ENCODE data around the gene TMEM271.
"Not testable (repeated sequence)": the region's sequence is repeated elsewhere in the genome, so short reads cannot be mapped to it uniquely, and the experiment has no call there.

Gene TMEM271

DNA sequence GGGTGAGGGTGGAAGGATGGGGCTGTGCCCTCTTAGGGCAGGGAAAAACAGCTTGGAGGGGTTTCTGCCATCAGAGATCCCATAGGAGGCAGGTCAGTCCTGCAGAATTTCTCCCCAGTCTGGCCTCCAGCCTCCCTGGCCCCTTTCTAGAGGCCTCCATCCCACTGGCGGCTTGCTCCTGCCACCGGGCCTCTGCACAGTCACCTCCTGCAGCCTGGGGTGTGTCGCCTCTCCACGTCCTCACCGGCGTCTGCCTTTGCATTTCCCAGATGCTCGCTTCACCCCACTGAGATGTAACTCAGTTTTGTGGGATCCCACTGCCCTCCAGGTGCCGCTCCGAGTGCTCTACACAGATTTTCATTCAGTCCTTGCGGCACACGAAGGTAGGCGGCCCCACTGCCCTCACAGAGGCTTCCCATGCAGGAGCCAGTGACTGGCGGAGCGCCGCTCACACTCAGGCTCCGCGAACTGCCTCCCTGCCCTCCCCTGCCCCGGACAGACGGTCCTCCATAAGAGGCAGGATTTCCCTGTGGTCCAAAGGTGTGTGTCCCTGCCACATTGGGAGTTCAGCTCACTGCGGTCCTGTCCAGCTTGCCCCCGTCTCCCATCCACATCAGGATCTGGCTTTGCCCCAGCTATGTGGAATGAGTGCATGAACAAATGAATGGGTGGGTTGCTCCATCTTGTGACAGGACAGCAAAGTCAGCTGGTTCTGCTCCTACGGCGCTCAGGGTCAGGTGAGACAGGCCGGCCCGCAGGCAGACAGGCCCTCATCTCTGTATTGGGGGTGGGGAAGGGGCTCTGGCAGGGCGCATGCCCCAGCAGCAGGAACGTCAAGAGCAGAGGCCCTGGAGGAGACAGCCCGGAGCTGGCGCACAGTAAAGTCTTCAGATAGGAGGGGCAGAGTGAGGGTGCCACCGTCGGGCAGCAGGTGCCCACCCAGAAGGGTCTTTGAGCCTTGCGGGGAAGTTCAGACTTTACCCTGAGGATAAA, 2.7 kb upstream of the TMEM271 start:
- no peak for DNase-seq

DNA sequence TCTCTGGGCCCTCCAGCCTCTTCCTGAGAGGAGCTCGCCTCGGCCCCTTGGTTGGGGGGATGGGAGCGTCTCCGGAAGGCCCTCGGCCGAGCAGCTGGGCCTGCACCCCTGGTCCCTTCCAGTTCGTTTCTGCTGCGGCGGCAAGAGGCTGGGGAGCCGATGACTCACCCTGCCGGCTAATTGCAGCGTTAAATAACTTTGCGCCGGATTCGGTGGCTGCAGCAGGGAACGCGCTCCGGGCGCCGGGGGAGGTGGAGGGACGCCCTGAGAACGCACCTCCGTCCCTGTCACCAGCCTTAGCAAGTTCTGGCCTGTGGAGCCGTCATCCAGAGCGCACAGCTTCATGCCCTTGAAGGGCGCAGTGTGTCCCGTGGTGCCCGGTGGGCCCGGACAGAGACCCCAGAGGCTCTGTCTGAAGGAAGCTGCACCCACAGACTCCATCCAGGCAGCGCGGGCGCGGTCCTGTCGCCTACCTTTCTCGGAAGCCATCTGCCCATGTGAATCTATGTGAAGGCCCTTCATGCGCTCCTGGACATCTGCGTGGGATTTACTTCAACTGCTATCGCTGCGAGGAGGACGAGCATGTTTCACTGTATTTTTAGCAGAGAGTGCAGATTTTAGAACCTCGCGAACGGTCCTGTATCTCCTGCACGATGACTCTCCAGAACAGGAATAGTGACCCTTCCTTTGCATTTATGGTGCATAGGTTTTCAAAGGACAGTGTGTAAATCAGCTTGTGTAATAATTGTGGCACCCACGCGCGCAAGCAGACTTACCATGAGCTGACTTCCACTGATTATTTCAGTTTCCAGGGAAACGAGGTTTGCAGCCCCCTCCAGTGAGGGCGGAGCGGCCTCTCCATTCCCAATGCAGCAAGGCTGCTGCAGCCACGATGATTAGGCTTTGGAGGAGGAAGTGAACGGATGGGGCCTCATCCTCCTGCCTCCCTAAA, 1.7 kb upstream of the TMEM271 start:
- peak; percentile 90 for DNase-seq

DNA sequence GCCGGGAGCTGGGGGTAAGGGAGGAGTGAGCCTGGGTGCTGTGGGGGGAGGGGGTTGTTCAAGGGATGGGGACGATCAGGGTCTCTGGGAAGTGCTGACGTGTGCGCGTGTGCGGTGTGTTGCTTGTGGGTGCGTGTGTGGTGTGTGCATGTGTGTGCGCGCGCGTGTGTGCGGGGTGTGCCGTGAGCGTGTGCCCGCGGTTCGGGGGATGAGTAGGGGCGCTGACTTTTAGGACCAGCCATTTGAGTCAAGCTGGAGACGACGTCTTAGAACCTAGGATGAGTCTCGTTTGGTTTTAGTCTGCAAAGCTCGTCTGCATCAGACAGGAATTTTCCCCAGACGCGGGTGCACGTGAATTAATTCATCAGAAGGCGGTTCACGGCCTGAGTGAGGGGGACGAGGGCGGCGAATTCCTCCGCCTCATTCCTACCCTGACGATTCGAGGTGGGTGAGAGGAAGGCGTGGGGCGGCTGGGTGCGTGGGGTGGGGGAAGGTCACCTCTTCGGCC, 950 bp upstream of the TMEM271 start:
- peak; percentile 88 for DNase-seq

DNA sequence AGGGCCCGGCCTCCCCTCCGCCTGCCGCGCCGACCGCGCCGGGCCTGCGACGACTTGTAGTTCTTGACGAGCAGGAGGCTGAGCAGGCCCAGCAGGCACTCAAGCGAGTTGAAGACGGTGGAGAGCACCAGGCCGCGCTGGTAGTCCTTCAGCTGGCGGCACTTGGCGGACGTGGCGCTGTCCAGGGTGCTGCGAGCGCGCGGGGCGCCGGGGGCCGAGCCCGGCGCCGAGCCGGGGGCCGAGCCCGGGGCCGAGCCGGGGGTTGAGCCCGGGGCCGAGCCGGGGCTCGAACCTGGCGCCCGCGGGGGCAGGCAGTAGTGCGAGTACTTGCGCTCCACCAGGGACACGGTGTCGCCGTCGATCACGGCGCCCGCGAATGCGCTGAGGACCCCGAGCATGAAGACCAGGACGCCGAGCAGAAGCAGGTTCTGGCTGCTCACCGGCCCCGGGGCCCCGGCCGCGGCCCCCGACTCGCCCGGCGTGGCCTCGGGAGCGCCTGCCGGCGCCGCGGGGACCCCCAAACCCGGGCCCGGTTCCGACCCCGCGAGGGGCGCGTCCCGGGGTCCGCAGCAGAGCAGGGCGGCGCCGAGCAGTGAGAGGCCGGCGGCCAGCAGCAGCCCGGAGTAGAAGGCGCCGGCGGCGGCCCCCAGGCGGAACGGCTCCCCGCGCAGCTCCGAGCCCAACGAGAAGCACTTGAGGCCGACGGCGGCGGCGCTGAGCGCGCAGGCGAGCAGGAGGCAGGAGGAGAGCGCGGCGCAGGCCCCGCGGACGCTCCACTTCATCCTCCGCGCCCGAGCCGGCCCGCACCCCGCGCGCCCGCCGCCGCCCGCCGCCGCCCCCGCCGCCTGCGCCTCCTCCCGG, 584 bp downstream of the TMEM271 start:
- peak; percentile 86 for DNase-seq

DNA sequence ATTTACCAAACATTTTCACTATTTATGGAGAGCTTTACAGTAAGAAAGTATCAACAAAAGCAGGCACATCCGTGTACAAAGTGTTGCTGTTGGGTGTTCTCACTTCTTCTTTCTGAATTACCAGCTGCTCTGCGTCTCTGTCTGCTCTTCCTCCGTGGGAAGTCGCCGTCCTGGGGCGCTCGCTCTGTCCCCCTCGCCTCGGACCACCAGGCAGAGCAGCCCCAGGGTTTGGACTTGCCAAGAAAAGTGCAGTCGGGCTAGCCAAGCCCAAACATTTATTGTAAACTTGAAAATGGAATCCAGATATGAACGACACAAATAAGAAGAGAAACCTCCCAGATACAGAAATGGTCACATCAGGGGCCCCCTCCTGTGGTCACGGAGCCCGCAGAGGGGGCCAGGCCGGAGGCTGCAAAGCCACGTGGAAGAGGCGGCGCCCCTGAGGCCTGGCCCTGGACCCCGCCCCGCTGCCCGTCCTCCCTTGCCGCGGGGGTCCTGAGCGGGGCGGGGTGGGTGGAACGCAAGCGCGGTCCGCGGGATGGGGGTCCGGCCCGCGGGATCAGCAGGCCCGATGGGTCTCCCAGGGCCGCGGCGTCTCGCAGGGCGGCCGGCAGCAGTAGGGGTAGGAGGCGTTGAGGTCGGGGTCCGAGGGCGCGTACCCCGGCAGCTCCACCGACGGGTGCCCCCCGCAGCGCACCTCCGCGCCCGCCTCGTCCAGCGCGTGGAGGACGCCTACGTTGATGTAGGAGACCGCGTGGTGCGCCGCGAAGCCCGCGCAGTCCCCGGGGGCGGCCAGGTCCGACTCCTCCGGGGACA, 1.5 kb downstream of the TMEM271 start:
- DNase-seq, result no peak

DNA sequence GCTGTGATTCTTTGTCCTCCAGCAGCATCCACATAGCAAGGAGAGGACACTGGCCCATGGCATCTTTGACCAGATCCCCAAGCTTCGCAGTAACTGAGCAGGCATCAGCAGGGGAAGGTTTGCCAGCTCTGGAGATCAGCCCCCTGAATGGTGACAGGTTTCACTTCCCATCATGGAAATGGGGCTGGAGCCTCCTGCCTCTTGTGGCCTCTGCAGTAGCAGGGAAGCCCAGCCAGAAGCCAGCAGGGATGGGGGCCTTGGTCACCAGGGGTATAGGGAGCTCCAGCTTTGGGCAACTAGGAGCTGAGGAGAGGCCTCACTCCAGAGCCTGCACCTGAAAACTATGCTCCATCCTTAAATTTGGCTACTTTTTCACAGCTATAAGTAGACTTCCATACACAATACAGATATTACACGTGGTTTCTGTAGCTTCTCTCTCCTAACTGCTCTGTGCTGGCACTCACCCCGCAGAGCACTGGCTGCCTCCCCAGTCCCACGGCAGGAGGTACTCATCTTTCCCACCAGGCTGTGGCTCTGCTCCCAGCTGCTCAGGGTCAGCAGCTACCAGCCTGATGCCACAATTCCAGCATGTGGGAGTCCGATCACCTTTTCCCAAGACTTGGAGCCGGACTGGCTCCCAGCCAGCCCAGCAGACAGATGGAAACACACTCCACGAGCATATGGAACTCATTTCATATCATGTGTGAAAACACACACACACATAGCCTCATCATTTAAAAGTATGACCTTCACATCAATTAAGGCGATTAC, 2.8 kb downstream of the TMEM271 start:
- DNase-seq, result no peak

DNA sequence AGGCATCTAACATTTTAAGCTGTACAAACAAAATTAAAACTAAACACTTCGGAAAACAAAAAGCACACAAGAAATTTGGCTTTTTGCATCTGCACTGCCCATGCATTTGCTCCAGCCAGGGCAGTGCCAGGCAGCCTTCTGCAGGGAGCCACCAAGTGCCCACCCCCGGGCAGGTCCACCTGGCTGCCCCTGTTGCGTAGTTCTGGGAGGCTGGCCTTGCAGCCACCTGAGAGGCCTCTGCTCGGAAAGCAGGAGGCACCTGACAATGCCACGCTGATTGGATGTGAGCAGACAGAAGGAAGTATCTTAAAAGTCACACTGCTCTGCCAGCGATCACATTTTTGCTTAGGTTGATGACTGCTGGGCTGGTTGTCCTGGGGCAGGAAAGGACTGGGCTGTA, 3.5 kb downstream of the TMEM271 start:
- DNase-seq, result no peak

DNA sequence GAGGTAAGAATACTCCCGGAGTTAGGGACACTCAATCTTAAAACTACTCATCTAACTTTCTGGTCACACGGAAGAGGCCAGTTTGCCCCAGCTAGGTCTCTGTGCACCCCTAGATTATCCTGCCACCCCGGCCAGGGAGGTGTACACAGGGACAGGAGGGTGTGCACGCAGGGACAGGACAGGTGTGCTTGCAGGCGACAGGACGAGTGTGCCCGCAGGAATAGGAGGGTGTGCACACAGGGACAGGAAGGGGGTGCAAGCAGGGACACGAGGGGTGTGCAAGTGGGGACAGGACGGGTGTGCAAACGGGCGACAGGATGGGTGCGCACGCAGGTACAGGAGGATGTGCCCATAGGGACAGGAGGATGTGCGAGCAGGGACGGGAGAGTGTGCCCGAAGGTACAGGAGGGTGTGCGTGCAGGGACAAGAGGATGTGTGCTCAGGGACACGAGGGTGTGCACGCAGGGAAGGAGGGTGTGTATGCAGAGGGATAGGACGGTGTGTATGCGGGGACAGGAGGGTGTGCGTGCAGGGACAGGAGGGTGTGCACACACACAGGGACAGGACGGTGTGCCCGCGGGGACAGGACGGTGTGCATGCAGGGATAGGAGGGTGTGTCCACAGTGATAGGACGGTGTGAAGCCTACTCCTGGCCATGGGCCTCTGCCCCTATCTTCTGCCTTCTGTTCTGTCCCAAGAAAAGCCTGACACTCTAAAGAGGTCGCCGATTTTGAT, 4.1 kb downstream of the TMEM271 start:
- no peak for DNase-seq

DNA sequence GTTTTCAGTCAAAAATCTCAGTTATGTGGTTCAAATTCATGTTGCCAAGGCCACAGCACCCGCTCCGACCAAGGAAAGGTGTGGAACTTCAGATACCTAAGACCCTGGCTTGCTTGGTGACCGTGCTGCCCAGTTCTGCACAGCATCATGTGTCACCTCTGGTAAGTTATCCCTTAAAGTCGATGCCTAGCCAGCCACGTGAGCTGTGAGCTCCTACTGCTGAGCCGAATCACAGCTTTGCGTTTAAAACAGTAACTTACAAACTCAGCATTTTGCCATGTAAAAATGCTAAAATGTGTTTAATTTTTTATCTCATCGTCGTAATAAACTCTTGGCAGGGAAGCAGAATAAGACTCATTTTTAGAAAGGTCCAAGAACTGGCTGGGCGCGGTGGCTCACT, 5.3 kb downstream of the TMEM271 start:
- DNase-seq, result no peak

DNA sequence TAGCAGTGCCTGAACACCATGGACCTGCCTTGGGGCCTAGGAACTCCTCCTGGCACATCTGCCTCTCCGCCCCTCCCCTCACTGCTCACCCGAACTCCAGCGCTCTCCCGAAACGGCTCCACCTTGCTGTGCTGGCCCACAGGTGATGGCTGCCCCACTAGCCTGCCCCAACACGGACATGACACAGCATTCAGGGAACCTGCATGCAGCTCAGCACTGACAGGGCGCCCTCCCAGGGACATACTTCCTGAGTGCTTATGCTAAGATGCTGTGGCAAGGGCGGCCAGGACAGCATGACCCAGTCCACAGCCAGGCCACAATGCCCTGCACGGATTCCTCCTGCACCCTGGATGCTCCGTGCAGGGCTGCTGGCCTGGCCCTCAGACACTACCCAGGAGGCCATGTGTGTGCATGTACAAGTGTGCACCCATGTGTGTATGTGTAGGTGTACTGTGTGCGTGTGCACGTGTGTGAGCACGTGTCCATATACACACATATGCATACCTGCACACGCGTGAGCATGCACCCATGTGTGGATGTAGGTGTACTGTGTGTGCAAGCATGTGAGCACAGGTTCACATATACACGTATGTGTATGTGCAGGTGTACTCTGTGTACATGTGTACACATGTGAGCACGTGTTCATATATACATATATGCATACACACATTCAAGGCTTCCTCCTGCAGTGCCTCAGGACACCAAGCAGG, 6.0 kb downstream of the TMEM271 start:
- no peak for DNase-seq

DNA sequence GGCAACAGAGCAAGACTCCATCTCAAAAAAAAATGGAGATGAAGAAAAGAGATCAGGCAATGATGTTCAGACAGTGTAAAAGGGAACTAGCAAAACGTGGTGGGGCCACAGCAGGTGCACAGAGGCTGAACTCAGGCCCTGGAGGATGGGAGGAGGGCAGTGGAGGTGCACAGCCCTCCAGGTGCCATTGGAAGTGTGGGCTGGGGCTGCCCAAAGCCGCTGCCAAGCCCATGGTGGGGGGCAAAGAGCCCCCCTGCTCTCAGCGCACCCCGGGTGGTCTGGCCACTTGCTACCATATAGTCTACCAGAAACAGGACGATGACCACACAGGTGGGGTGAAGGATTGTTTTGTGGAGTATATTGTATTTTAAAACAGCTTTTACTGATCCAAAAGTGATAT, 7.1 kb downstream of the TMEM271 start:
- no peak for DNase-seq

DNA sequence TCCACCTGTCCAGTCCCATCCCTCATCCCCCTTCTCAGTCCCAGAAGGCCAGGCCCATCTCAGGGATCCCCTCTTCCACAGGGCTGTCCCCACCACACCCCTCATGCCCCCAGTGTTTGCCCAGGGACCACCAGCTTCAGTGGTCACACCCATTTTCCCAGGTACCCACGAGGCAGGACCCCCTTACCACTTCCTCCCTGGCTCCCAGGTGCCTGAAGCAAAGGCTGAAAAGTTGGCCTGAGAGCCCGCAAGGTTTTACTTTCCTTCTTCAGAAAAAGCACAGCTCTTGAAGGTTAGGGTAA, 7.8 kb downstream of the TMEM271 start:
- DNase-seq, result no peak

DNA sequence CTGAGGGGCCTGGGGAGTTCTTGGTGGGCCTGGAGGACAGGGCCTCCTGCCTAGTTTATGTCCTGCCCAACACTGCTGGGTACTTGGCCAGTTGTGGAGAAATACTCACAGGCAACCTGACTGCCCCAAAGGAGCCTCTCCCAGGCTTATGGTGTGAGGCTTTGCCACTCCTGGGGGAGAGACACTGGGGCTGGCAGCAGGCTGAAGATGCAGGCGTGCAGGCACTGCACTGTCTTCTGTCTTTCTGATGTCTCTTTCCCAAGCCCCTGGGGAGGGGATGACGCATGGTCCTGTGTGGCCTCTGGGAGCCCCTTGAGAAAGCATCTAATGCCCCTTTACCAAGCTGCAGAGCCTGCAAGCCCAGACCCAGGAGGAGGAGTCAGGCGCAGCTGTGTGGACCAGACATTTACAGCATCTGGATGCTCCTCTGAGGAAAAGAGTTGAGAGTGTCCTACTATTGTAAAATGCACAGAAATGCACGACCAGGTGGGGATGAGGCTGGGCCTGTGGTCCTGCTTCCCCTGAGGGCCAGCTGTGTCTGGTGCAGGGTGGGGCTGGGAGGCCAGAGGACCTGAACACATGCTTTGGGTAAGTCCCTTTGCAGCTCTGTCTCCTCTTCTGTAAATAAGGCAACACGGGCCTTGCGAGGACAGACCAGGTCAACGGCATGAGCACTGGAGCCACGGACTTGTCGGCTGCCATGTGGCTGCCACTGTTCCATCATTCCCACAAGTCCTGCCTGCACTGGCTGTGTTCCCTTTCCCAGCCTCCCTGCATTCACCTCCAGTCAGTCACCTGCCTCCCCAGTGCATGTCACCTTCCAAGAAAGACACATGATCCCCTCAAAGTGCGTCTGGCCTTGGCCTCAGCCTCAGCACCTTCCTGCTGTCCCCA, 8.4 kb downstream of the TMEM271 start:
- no peak for DNase-seq

DNA sequence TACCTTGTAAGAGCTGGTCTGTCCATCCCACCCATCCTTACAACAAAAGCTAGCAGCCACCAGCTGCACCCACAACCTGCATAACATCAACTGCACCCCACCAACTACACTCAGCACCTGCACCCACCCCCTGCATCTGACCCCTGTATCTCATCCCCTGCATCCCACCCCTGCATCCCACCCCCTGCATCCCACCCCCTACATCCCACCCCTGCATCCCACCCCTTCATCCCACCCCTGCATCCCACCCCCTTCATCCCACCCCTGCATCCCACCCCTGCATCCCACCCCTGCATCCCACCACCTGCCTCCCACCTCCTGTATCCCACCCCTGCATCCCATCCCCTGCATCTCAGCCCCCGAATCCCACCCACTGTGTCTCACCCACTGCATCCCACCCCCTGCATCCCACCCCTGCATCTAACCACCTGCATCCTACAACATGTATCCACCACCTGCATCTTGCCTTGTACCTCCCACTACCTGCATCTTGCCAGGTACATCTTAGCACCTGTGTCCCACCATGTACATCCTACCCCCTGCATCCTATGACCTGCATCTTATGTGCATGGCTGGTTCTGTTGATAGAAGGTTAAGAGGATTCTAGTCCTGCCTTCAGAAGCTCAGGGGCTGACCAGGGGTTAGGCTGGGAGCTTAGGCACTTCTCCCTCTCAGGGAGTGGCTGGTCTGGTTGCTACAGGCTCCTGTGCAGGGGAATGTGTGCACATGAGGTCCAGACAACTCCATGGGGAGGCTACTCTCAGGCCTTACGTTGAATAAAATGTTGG, 9.4 kb downstream of the TMEM271 start:
- DNase-seq, result peak; percentile 50

DNA sequence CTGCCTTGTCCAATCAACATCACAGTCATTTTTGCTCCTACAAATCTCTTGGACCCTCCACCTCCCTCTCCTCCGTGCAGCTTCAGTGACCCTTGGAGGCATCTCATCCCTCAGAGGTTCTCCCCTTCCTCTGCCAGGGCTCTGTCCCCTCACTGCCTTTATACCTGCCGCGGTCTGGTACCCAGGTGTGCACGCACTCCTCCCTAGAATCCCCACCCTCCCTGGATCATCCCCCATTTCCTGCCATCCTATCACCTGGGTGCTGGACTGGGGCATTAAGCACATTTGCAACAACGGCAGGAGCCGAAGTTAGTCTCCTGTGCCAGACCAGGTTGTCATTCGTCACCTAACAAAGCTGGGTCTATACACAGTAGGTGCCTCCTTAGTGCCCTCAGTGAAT, 10.1 kb downstream of the TMEM271 start:
- peak; percentile 50 for DNase-seq

DNA sequence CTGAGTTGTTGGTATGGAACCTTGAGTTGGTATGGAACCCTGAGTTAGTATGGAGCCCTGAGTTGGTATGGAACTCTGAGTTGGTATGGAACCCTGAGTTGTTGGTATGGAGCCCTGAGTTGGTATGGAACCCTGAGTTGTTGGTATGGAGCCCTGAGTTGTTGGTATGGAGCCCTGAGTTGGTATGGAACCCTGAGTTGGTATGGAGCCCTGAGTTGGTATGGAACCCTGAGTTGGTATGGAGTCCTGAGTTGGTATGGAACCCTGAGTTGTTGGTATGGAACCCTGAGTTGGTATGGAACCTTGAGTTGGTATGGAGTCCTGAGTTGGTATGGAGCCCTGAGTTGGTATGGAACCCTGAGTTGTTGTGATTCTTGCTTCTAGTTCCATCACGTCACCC, 10.5 kb downstream of the TMEM271 start:
- not testable (repeated sequence) for DNase-seq

DNA sequence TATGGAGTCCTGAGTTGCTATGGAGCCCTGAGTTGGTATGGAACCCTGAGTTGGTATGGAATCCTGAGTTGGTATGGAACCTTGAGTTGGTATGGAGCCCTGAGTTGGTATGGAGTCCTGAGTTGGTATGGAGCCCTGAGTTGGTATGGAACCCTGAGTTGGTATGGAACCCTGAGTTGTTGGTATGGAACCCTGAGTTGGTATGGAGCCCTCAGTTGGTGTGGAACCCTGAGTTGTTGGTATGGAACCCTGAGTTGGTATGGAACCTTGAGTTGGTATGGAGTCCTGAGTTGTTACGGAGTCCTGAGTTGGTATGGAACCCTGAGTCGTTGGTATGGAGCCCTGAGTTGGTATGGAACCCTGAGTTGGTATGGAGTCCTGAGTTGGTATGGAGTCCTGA, 13.6 kb downstream of the TMEM271 start:
- not testable (repeated sequence) for DNase-seq

DNA sequence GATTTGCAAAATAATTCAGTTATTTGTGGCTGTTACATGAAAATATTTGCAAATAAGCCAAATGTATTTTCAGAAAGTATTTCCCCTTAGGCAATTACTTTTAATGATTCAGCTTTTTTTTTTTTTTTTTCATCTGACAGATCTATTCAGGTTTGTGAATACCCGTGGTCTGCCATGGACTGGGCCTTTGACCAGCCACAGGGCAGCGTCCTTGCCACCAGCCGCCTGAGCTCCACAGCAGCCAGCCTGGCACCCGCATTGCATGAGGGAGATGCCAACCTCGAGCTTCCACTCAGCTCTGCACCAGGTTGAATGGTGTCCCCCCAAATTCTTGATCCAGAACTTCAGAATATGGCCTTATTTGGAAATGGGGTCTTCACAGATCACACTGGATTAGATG, 14.7 kb downstream of the TMEM271 start:
- no peak for DNase-seq

Measured in DMS53 (cell line).